C4-2B (cell line): ENCODE measurements around the gene PRAC2.
A peak's percentile ranks its signal among the peaks of the same experiment; 100 is the strongest.

ENCODE experiments used
- H3K27ac ChIP-seq: fragments of 450-650 bp; 2 replicates; pipeline ENCODE4 v1.5.1; 2017
- CTCF ChIP-seq: fragments of 450-650 bp; conservative IDR thresholded peaks from 2 replicates; pipeline ENCODE4 v1.5.1; 2017; ENCODE audit warnings: mild to moderate bottlenecking
- ZFX ChIP-seq: fragments of 450-650 bp; IDR thresholded peaks from 2 replicates; pipeline ENCODE4 v1.6.1; 2017

PRAC2 gene

GRCh38 chr17:48717367-48718226 lies 5.4 kb upstream of the PRAC2 start:
- TF ChIP-seq ZFX (no peak), CTCF (no peak)
- peak overlapping the region; percentile 98 for H3K27ac ChIP-seq

GRCh38 chr17:48718227-48718760 lies 4.7 kb upstream of the PRAC2 start:
- peak overlapping the region; percentile 98 for H3K27ac ChIP-seq
- TF ChIP-seq ZFX (no peak), CTCF (no peak)

- peak; percentile 56 for TF ChIP-seq ZFX
- no peak for TF ChIP-seq CTCF
- H3K27ac ChIP-seq, result peak overlapping the region; percentile 98
Observed at GRCh38 chr17:48718761-48719641, 4.0 kb upstream of the PRAC2 start.

- peak overlapping the region; percentile 98 for H3K27ac ChIP-seq
- TF ChIP-seq ZFX, result no peak; the same call in 1 of the 2 replicates
- TF ChIP-seq CTCF, result no peak
Observed at GRCh38 chr17:48719642-48720265, 3.2 kb upstream of the PRAC2 start.

GRCh38 chr17:48720266-48721008 lies 2.5 kb upstream of the PRAC2 start:
- H3K27ac ChIP-seq, result peak overlapping the region; percentile 98
- TF ChIP-seq ZFX (no peak), CTCF (no peak)

GRCh38 chr17:48721009-48721402 lies 2.0 kb upstream of the PRAC2 start:
- no peak for TF ChIP-seq CTCF
- no peak for TF ChIP-seq ZFX
- H3K27ac ChIP-seq, result peak overlapping the region; percentile 98
